GM23248 (cell line): ENCODE results near the gene MED25. TPM values are rescaled to one million over a fixed set of nuclear protein-coding genes. Genes with fewer than 3 reads are reported as not detected.

Experiments
- DNase-seq: peaks from one replicate; pipeline ENCODE4 v3.0.0-alpha.2; 2015
- H2AFZ ChIP-seq: fragments of 200-600 bp; sonication (generic); 2 replicates; pipeline ENCODE4 v1.6.1; 2016; ENCODE audit warnings: antibody characterized with exemption
- H3F3A ChIP-seq: fragments of 200-600 bp; sonication (generic); 2 replicates; pipeline ENCODE4 v1.6.1; 2016; ENCODE audit warnings: mild to moderate bottlenecking, antibody characterized with exemption, mixed run types; ENCODE audit not compliant: insufficient read depth
- H3K27ac ChIP-seq: fragments of 200-600 bp; sonication (generic); 2 replicates; pipeline ENCODE4 v1.5.1; 2016; ENCODE audit warnings: mild to moderate bottlenecking
- H3K27me3 ChIP-seq: fragments of 200-600 bp; sonication (generic); replicated peaks from 2 replicates; pipeline ENCODE4 v1.6.1; 2016; ENCODE audit warnings: mild to moderate bottlenecking; ENCODE audit not compliant: insufficient read depth
- H3K36me3 ChIP-seq: fragments of 200-600 bp; sonication (generic); 2 replicates; pipeline ENCODE4 v1.6.1; 2016; ENCODE audit warnings: low read depth, mild to moderate bottlenecking
- H3K4me1 ChIP-seq: fragments of 200-600 bp; sonication (generic); 2 replicates; pipeline ENCODE4 v1.6.1; 2016; ENCODE audit warnings: mild to moderate bottlenecking; ENCODE audit not compliant: insufficient read depth
- H3K4me2 ChIP-seq: fragments of 200-600 bp; sonication (generic); one replicate; pipeline ENCODE4 v1.6.1; 2016; ENCODE audit warnings: mild to moderate bottlenecking; ENCODE audit not compliant: unreplicated experiment
- H3K4me3 ChIP-seq: fragments of 200-600 bp; sonication (generic); 2 replicates; pipeline ENCODE4 v1.5.1; 2016; ENCODE audit warnings: mild to moderate bottlenecking
- H3K79me2 ChIP-seq: fragments of 200-600 bp; sonication (generic); 2 replicates; pipeline ENCODE4 v1.6.1; 2016; ENCODE audit warnings: mild to moderate bottlenecking; ENCODE audit not compliant: insufficient read depth
- H3K9ac ChIP-seq: fragments of 200-600 bp; sonication (generic); 2 replicates; pipeline ENCODE4 v1.6.1; 2016; ENCODE audit warnings: mild to moderate bottlenecking
- H3K9me2 ChIP-seq: fragments of 200-600 bp; sonication (generic); 2 replicates; pipeline ENCODE4 v1.6.1; 2016; ENCODE audit warnings: mixed run types, mild to moderate bottlenecking, moderate library complexity; ENCODE audit not compliant: insufficient read depth
- H3K9me3 ChIP-seq: fragments of 200-600 bp; sonication (generic); one replicate; pipeline ENCODE4 v1.6.1; 2017; ENCODE audit warnings: low read depth
- H4K20me1 ChIP-seq: fragments of 200-600 bp; sonication (generic); 2 replicates; pipeline ENCODE4 v1.6.0; 2016; ENCODE audit not compliant: insufficient read depth
- EZH2 ChIP-seq: fragments of 200-600 bp; sonication (generic); IDR thresholded peaks from 2 replicates; pipeline ENCODE4 v1.6.1; 2018; ENCODE audit warnings: antibody characterized with exemption, mild to moderate bottlenecking; ENCODE audit not compliant: insufficient read depth, poor library complexity, severe bottlenecking
- EZH2phosphoT487 ChIP-seq: fragments of 200-600 bp; sonication (generic); IDR thresholded peaks from 2 replicates; pipeline ENCODE4 v1.6.1; 2018; ENCODE audit warnings: antibody characterized with exemption, moderate library complexity, mild to moderate bottlenecking, low read depth; ENCODE audit not compliant: insufficient read depth
- WGBS, 2 experiments: methylation state at CpG; one replicate each; pipeline ENCODE4 v1.1.6; 2015 to 2017; ENCODE audit warnings: low lambda C conversion rate in 2 of 2, low coverage in 1 of 2; ENCODE audit errors: missing lambda C conversion rate in 2 of 2; 5-methylcytosine and 5-hydroxymethylcytosine counted together
- in situ Hi-C: fragments of 300-500 bp; cut with MboI; formaldehyde crosslinking; loops from 2 replicates; pipeline ENCODE4 v1.15.0; 2020
- microRNA-seq: library from miRNA; unstranded; fragments of <30 nt; microRNA quantifications from one replicate; pipeline ENCODE4, GENCODE V29; 2016; ENCODE audit warnings: borderline number of aligned reads
- polyA plus RNA-seq: library from polyadenylated mRNA; unstranded; fragments of >200 nt; fragmentation: Nextera tagmentation; extraction: Ambion mirVana; gene quantifications from 2 replicates; pipeline ENCODE4 v1.2.1, GENCODE V29; 2016
- small RNA-seq: library from RNA; depleted of rRNA; stranded (forward); fragments of <200 nt; gene quantifications from one replicate; pipeline ENCODE3, GENCODE V24; 2014; ENCODE audit warnings: low read depth, low replicate concordance
- total RNA-seq: library from RNA; depleted of rRNA; stranded (reverse); fragments of >200 nt; shearing (Covaris generic); gene quantifications from 2 replicates; pipeline ENCODE4 v1.2.3, GENCODE V29; 2014; rRNA removed

MED25 gene
- total and polyA plus RNA-seq, 2 experiments from 2014 or later = 21.8 to 21.9 TPM

DNA sequence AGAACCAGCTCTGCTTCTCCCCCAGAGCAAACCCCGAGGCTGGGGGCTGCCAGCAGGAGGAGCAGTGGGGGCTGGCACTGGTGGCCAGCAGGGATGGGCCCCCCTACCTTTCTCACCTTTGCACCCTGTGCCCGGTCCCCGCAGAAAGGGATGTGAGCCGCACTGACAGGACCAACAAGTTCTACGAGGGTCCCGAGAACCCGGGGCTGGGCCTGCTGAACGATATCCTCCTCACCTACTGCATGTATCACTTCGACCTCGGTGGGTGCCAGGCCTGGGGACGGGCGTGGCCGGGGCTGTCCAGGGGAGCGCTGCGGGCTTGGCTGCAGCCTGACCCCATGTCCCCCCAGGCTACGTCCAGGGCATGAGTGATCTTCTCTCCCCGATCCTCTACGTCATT, 66.0 kb downstream of the MED25 start:
- in situ Hi-C loops = no loop called here
- Histone ChIP-seq H3K4me1 (no peaks in the 10 kb centered on the region), H3F3A (no peaks in the 10 kb centered on the region), H3K27me3 (no peaks in the 10 kb centered on the region), H3K36me3 (peaks cover 17% of the 10 kb centered on the region; the same call in 1 of the 2 replicates), H3K4me2 (no peak overlapping the region), H4K20me1 (no peaks in the 10 kb centered on the region), H3K9me2 (no peaks in the 10 kb centered on the region), H3K27ac (no peak overlapping the region), H3K79me2 (peaks cover 4% of the 10 kb centered on the region; the same call in 1 of the 2 replicates), H2AFZ (no peak overlapping the region), H3K9me3 (no peaks in the 10 kb centered on the region), H3K4me3 (no peak overlapping the region), H3K9ac (no peak overlapping the region)
- no peak for TF ChIP-seq EZH2phosphoT487
- TF ChIP-seq EZH2 = no peak
- no peak for DNase-seq
- 87 to 90% methylated on average over 11 to 18 of the region's 18 CpGs for WGBS, 2 experiments

DNA sequence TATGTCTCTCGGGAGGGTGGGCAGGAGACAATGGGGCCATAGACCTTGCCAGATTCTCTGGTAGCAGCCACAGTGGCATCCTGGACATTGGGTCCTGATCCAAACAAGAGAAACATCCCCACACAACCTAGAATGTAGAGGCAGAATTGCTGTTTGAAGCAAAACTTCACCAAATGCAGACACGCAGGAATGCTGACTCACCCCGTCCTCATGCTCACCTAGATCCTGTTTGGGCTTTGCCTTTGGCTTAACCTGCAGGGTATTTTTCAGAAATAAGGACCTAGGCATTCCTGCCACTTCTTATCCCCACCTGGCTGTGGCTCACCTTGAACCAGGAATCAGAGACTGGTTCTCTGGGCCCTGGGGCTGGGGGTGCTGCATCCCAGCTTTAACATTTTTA, 66.7 kb downstream of the MED25 start:
- H3F3A ChIP-seq = no peaks in the 10 kb centered on the region
- no peaks in the 10 kb centered on the region for H3K9me3 ChIP-seq
- no peak overlapping the region for H3K9ac ChIP-seq
- 88 to 97% methylated on average over 3 of the region's 3 CpGs for WGBS, 2 experiments
- no peak overlapping the region for H3K4me2 ChIP-seq
- no peak for DNase-seq
- H3K27me3 ChIP-seq = no peaks in the 10 kb centered on the region
- H4K20me1 ChIP-seq = no peaks in the 10 kb centered on the region
- no peak overlapping the region for H2AFZ ChIP-seq
- TF ChIP-seq EZH2phosphoT487 (no peak), EZH2 (no peak)
- no peaks in the 10 kb centered on the region for H3K79me2 ChIP-seq
- H3K36me3 ChIP-seq = peaks cover 17% of the 10 kb centered on the region; the same call in 1 of the 2 replicates
- H3K4me1 ChIP-seq = no peaks in the 10 kb centered on the region
- no peaks in the 10 kb centered on the region for H3K9me2 ChIP-seq
- no peak overlapping the region for H3K27ac ChIP-seq
- no peak overlapping the region for H3K4me3 ChIP-seq
- in situ Hi-C loops = no loop called here

Small RNAs within 50 kb of the gene (microRNA-seq; reads per million reads assigned to microRNA genes)
- 2.6 reads per million for gene MIR4749
- not detected for gene MIR6799
- not detected for gene MIR6800

Small RNAs within 50 kb of the gene (small RNA-seq; reads per million reads assigned to genes)
- gene MIR4749 (not detected), gene MIR6799 (not detected)

Other genes with a start within 250 kb of the MED25 start
- 46.0 and 53.2 TPM in 2 replicates for gene NOSIP, start 237.7 kb upstream of the MED25 start, total RNA-seq
- gene NOSIP, start 237.7 kb upstream of the MED25 start, polyA plus RNA-seq = 78.7 and 84.3 TPM in 2 replicates
- not detected in 2 replicates for gene PRRG2, start 237.0 kb upstream of the MED25 start, total RNA-seq
- gene PRRG2, start 237.0 kb upstream of the MED25 start, polyA plus RNA-seq = 0.13 and 0.18 TPM in 2 replicates
- 2.7 and 2.9 TPM in 2 replicates for gene PRR12, start 227.1 kb upstream of the MED25 start, total RNA-seq
- 0.85 and 0.86 TPM in 2 replicates for gene PRR12, start 227.1 kb upstream of the MED25 start, polyA plus RNA-seq
- 61.0 and 116 TPM in 2 replicates for gene RRAS, start 178.1 kb upstream of the MED25 start, total RNA-seq
- 337 and 347 TPM in 2 replicates for gene RRAS, start 178.1 kb upstream of the MED25 start, polyA plus RNA-seq
- 18.6 and 28.7 TPM in 2 replicates for gene SCAF1, start 176.1 kb upstream of the MED25 start, total RNA-seq
- gene SCAF1, start 176.1 kb upstream of the MED25 start, polyA plus RNA-seq = 8.4 and 8.5 TPM in 2 replicates
- 50.0 and 55.6 TPM in 2 replicates for gene IRF3, start 152.4 kb upstream of the MED25 start, total RNA-seq
- gene IRF3, start 152.4 kb upstream of the MED25 start, polyA plus RNA-seq = 28.6 and 28.8 TPM in 2 replicates
- 4.3 and 9.5 TPM in 2 replicates for gene BCL2L12, start 152.4 kb upstream of the MED25 start, total RNA-seq
- 16.6 and 16.7 TPM in 2 replicates for gene BCL2L12, start 152.4 kb upstream of the MED25 start, polyA plus RNA-seq
- 192 and 225 TPM in 2 replicates for gene PRMT1, start 141.0 kb upstream of the MED25 start, total RNA-seq
- gene PRMT1, start 141.0 kb upstream of the MED25 start, polyA plus RNA-seq = 164 and 173 TPM in 2 replicates
- gene ADM5, start 128.7 kb upstream of the MED25 start, total RNA-seq = 0.25 TPM in 1 of 2 replicates, not detected in the other
- gene ADM5, start 128.7 kb upstream of the MED25 start, polyA plus RNA-seq = 0.10 TPM in 1 of 2 replicates, not detected in the other
- 11.7 and 16.6 TPM in 2 replicates for gene CPT1C, start 127.2 kb upstream of the MED25 start, total RNA-seq
- gene CPT1C, start 127.2 kb upstream of the MED25 start, polyA plus RNA-seq = 14.3 and 16.8 TPM in 2 replicates
- gene TSKS, start 55.0 kb upstream of the MED25 start, total RNA-seq = 0.38 and 2.1 TPM in 2 replicates
- 0.31 and 0.93 TPM in 2 replicates for gene TSKS, start 55.0 kb upstream of the MED25 start, polyA plus RNA-seq
- 118 and 124 TPM in 2 replicates for gene AP2A1, start 51.3 kb upstream of the MED25 start, total RNA-seq
- gene AP2A1, start 51.3 kb upstream of the MED25 start, polyA plus RNA-seq = 64.2 and 64.9 TPM in 2 replicates
- gene FUZ, start 5.0 kb upstream of the MED25 start, total RNA-seq = 17.7 and 21.1 TPM in 2 replicates
- 11.7 and 15.1 TPM in 2 replicates for gene FUZ, start 5.0 kb upstream of the MED25 start, polyA plus RNA-seq
- 53.1 and 88.0 TPM in 2 replicates for gene PTOV1, start 32.9 kb downstream of the MED25 start, total RNA-seq
- 88.9 and 91.7 TPM in 2 replicates for gene PTOV1, start 32.9 kb downstream of the MED25 start, polyA plus RNA-seq
- gene PNKP, start 49.3 kb downstream of the MED25 start, total RNA-seq = 31.5 and 35.9 TPM in 2 replicates
- gene PNKP, start 49.3 kb downstream of the MED25 start, polyA plus RNA-seq = 32.7 and 42.2 TPM in 2 replicates
- 11.6 and 17.3 TPM in 2 replicates for gene AKT1S1, start 59.1 kb downstream of the MED25 start, total RNA-seq
- 60.4 and 65.2 TPM in 2 replicates for gene AKT1S1, start 59.1 kb downstream of the MED25 start, polyA plus RNA-seq
- gene TBC1D17, start 59.4 kb downstream of the MED25 start, total RNA-seq = 6.3 and 6.6 TPM in 2 replicates
- 32.4 and 33.0 TPM in 2 replicates for gene TBC1D17, start 59.4 kb downstream of the MED25 start, polyA plus RNA-seq
- not detected in 2 replicates for gene IL4I1, start 78.6 kb downstream of the MED25 start, total RNA-seq
- gene IL4I1, start 78.6 kb downstream of the MED25 start, polyA plus RNA-seq = 0.66 and 0.91 TPM in 2 replicates
- gene ATF5, start 110.9 kb downstream of the MED25 start, total RNA-seq = 8.9 and 19.1 TPM in 2 replicates
- gene ATF5, start 110.9 kb downstream of the MED25 start, polyA plus RNA-seq = 8.0 and 8.9 TPM in 2 replicates
- gene NUP62, start 111.2 kb downstream of the MED25 start, total RNA-seq = 35.1 and 41.6 TPM in 2 replicates
- gene NUP62, start 111.2 kb downstream of the MED25 start, polyA plus RNA-seq = 38.4 and 38.5 TPM in 2 replicates
- gene SIGLEC11, start 142.9 kb downstream of the MED25 start, total RNA-seq = not detected in 2 replicates
- gene SIGLEC11, start 142.9 kb downstream of the MED25 start, polyA plus RNA-seq = not detected in 2 replicates
- gene VRK3, start 207.1 kb downstream of the MED25 start, total RNA-seq = 25.4 and 45.6 TPM in 2 replicates
- 30.8 and 32.2 TPM in 2 replicates for gene VRK3, start 207.1 kb downstream of the MED25 start, polyA plus RNA-seq
- 6.6 and 12.5 TPM in 2 replicates for gene ZNF473, start 207.7 kb downstream of the MED25 start, total RNA-seq
- gene ZNF473, start 207.7 kb downstream of the MED25 start, polyA plus RNA-seq = 4.5 and 5.0 TPM in 2 replicates